ENCODE results near the gene CYP46A1. TPM values are rescaled to one million over a fixed set of nuclear protein-coding genes. Genes with fewer than 3 reads are reported as not detected.
"Not testable (repeated sequence)": the region's sequence is repeated elsewhere in the genome, so short reads cannot be mapped to it uniquely, and the experiment has no call there.

The CYP46A1 gene
- total RNA-seq, 1 experiment from 2014 or later = not detected

GRCh38 chr14:99660006-99660566 lies 24.0 kb upstream of the CYP46A1 start:
- DNase-seq = no peak

DNA sequence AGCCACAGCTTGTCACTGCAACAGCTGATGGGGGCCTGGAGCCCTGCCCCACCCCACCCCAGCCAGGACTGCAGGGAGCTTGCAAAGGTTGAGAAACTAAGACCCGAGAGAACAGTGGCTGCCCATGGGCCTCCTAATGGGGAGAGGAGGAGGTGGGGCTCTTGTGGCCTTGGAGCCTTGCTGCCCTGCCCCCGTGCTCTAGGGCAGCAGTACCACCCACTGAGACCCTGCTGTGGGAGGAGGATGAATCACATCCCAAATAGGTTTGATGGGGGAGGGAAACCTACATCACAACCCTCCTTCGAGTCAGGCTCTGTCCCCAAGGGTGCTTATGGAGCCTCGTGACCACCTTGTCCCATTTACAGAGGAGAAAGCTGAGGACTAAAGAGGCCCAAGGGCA lies 23.3 kb upstream of the CYP46A1 start:
- TF ChIP-seq CTCF (conservative IDR thresholded peaks at IDR 0.05) (no peak), EZH2 (IDR thresholded peaks at IDR 0.05; ENCODE audit: low read depth) (no peak)
- H3K27ac ChIP-seq = no peak overlapping the region
- ChIA-PET CTCF (no interaction called here), POLR2A (ENCODE audit: unreplicated experiment) (no interaction called here)
- no TSS peak for BruUV-seq (replicated peaks)
- H3K9me3 ChIP-seq (ENCODE audit: insufficient read depth, low read depth) = no peaks in the 10 kb centered on the region
- no peak overlapping the region for H2AFZ ChIP-seq
- H3F3A ChIP-seq (ENCODE audit: insufficient read depth, low read depth) = no peaks in the 10 kb centered on the region
- H3K4me3 ChIP-seq = no peak overlapping the region
- H3K79me2 ChIP-seq (ENCODE audit: low read depth) = no peaks in the 10 kb centered on the region
- no peak for DNase-seq
- H3K36me3 ChIP-seq (ENCODE audit: low read depth) = no peaks in the 10 kb centered on the region
- H4K20me1 ChIP-seq (ENCODE audit: insufficient read depth) = no peaks in the 10 kb centered on the region
- H3K4me2 ChIP-seq = no peak overlapping the region
- H3K4me1 ChIP-seq (replicated peaks; ENCODE audit: insufficient read depth) = no peaks in the 10 kb centered on the region
- H3K9me2 ChIP-seq (ENCODE audit: insufficient read depth) = no peaks in the 10 kb centered on the region
- intact Hi-C loops (cut with micrococcal nuclease; ENCODE audit: unreplicated experiment) = no loop called here
- 0 out of 2 replicates have a peak, but pooled peaks cover 2% of the 10 kb centered on the region for H3K27me3 ChIP-seq (ENCODE audit: insufficient read depth, low read depth)

More at GRCh38 chr14:99660006-99660566, 24.0 kb upstream of the CYP46A1 start:
- Histone ChIP-seq H4K20me1 (ENCODE audit: insufficient read depth) (no peaks in the 10 kb centered on the region), H3K9me2 (ENCODE audit: insufficient read depth) (no peaks in the 10 kb centered on the region), H3K4me3 (no peak overlapping the region), H3K27ac (no peak overlapping the region), H3K4me1 (replicated peaks; ENCODE audit: insufficient read depth) (no peaks in the 10 kb centered on the region), H3K27me3 (ENCODE audit: insufficient read depth, low read depth) (0 out of 2 replicates have a peak, but pooled peaks cover 3% of the 10 kb centered on the region), H2AFZ (no peak overlapping the region), H3K9me3 (ENCODE audit: insufficient read depth, low read depth) (no peaks in the 10 kb centered on the region), H3F3A (ENCODE audit: insufficient read depth, low read depth) (no peaks in the 10 kb centered on the region), H3K79me2 (ENCODE audit: low read depth) (no peaks in the 10 kb centered on the region), H3K4me2 (no peak overlapping the region), H3K36me3 (ENCODE audit: low read depth) (no peaks in the 10 kb centered on the region)
- no TSS peak for BruUV-seq (replicated peaks)
- intact Hi-C loops (cut with micrococcal nuclease; ENCODE audit: unreplicated experiment) = no loop called here
- TF ChIP-seq CTCF (conservative IDR thresholded peaks at IDR 0.05) (no peak), EZH2 (IDR thresholded peaks at IDR 0.05; ENCODE audit: low read depth) (no peak)
- CTCF ChIA-PET = no interaction called here
- POLR2A ChIA-PET (ENCODE audit: unreplicated experiment) = no interaction called here

DNA sequence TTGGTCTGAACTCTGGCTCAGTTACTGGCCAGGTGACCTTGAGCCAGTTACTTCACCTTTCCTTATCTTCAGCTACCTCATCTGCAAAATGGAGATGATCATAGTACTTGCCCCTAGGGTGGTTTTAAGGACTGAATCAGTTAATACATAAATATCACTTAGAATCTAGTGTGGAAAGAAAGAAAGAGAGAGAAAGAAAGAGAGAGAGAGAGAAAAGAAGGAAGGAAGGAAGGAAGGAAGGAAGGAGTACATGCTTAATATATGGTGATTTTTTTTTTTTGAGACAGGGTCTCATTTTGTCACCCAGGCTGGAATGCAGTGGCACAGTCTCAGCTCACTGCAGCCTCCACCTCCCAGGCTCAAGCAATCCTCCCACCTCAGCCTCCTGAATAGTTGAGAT lies 22.9 kb upstream of the CYP46A1 start:
- CTCF ChIA-PET = not testable (repeated sequence)

GRCh38 chr14:99662846-99663245 lies 21.3 kb upstream of the CYP46A1 start:
- CTCF ChIA-PET = no interaction called here
- Histone ChIP-seq H3K4me1 (replicated peaks; ENCODE audit: insufficient read depth) (no peaks in the 10 kb centered on the region), H2AFZ (no peak overlapping the region), H3K79me2 (ENCODE audit: low read depth) (no peaks in the 10 kb centered on the region), H3K4me2 (no peak overlapping the region), H3K9me3 (ENCODE audit: insufficient read depth, low read depth) (no peaks in the 10 kb centered on the region), H3K27me3 (ENCODE audit: insufficient read depth, low read depth) (no peaks in the 10 kb centered on the region), H3K9me2 (ENCODE audit: insufficient read depth) (no peaks in the 10 kb centered on the region), H3K4me3 (no peak overlapping the region), H4K20me1 (ENCODE audit: insufficient read depth) (no peaks in the 10 kb centered on the region), H3F3A (ENCODE audit: insufficient read depth, low read depth) (no peaks in the 10 kb centered on the region), H3K27ac (no peak overlapping the region), H3K36me3 (ENCODE audit: low read depth) (no peaks in the 10 kb centered on the region)
- POLR2A ChIA-PET (ENCODE audit: unreplicated experiment) = no interaction called here
- TF ChIP-seq EZH2 (IDR thresholded peaks at IDR 0.05; ENCODE audit: low read depth) = no peak
- TF ChIP-seq CTCF (conservative IDR thresholded peaks at IDR 0.05) = no peak
- intact Hi-C loops (cut with micrococcal nuclease; ENCODE audit: unreplicated experiment) = no loop called here
- no peak for DNase-seq
- BruUV-seq (replicated peaks) = no TSS peak

More for the DNA sequence above, 22.9 kb upstream of the CYP46A1 start:
- H3F3A ChIP-seq (ENCODE audit: insufficient read depth, low read depth); POLR2A ChIA-PET (ENCODE audit: unreplicated experiment); H3K4me2 ChIP-seq; H4K20me1 ChIP-seq (ENCODE audit: insufficient read depth); BruUV-seq (replicated peaks); H3K9me3 ChIP-seq (ENCODE audit: insufficient read depth, low read depth); H3K36me3 ChIP-seq (ENCODE audit: low read depth); H3K27ac ChIP-seq; H3K27me3 ChIP-seq (ENCODE audit: insufficient read depth, low read depth); H3K9me2 ChIP-seq (ENCODE audit: insufficient read depth); intact Hi-C loops (cut with micrococcal nuclease; ENCODE audit: unreplicated experiment); H3K4me1 ChIP-seq (replicated peaks; ENCODE audit: insufficient read depth); H3K79me2 ChIP-seq (ENCODE audit: low read depth); DNase-seq; H2AFZ ChIP-seq; H3K4me3 ChIP-seq: not testable (repeated sequence)
